Bronchial epithelial cell (primary cell): ENCODE data around the gene ARFGAP3. TPM values are rescaled to one million over a fixed set of nuclear protein-coding genes. Genes with fewer than 3 reads are reported as not detected.

Experiments used
- DNase-seq: peaks from one replicate; pipeline ENCODE4 v3.0.0-alpha.2; 2010; ENCODE audit warnings: low read depth
- FAIRE-seq: peaks from 2 replicates; lab custom pipeline; 2011; peaks lifted over from hg19 to GRCh38; lab: Jason Lieb, UNC
- H3K27me3 ChIP-seq: 2 replicates; pipeline ENCODE4 v1.5.1; 2011; ENCODE audit warnings: low read length; ENCODE audit not compliant: control insufficient read depth, insufficient read depth
- H3K36me3 ChIP-seq: 2 replicates; pipeline ENCODE4 v1.5.1; 2011; ENCODE audit warnings: low read length; ENCODE audit not compliant: control insufficient read depth, insufficient read depth
- H3K4me3 ChIP-seq: 2 replicates; pipeline ENCODE4 v1.5.1; 2011; ENCODE audit warnings: mild to moderate bottlenecking, low read depth, low read length, control low read depth
- total RNA-seq: library from RNA; depleted of rRNA; stranded (reverse); fragments of >200 nt; gene quantifications from 2 replicates; pipeline ENCODE4 v1.2.1, GENCODE V29; 2014
- TF ChIP-seq, protein P1 (sequence below): IDR thresholded peaks from 2 replicates; pipeline ENCODE4 v1.5.1; 2011; ENCODE audit warnings: mild to moderate bottlenecking, moderate library complexity, low read length, control low read depth, inconsistent platforms; ENCODE audit not compliant: insufficient read depth, severe bottlenecking

Gene ARFGAP3
- total RNA-seq, 1 donor from 2014 or later = 87.7 TPM

DNA sequence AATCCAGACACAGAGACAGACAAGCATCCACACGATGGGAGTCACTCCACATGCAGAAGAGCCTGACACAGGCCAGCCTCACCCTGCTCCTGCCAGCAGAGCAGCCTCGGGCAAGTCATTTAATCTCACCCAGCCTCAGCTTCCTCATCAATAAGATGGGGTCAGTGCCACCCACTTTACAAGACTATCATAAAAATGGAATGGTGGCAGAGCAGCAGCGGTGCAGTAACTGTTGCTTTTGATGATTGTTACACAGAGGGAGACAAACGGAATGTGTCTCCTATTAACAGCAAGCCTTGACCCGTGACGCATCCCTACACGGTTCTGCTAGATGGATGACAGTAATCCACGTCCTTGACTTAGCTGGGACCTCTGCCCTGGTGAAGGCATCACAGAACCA lies 26.0 kb upstream of the ARFGAP3 start:
- H3K4me3 ChIP-seq = no peak overlapping the region
- H3K27me3 ChIP-seq = no peaks in the 10 kb centered on the region
- peak; percentile 76 for FAIRE-seq
- H3K36me3 ChIP-seq = peaks cover 41% of the 10 kb centered on the region
- TF ChIP-seq, protein P1, sequence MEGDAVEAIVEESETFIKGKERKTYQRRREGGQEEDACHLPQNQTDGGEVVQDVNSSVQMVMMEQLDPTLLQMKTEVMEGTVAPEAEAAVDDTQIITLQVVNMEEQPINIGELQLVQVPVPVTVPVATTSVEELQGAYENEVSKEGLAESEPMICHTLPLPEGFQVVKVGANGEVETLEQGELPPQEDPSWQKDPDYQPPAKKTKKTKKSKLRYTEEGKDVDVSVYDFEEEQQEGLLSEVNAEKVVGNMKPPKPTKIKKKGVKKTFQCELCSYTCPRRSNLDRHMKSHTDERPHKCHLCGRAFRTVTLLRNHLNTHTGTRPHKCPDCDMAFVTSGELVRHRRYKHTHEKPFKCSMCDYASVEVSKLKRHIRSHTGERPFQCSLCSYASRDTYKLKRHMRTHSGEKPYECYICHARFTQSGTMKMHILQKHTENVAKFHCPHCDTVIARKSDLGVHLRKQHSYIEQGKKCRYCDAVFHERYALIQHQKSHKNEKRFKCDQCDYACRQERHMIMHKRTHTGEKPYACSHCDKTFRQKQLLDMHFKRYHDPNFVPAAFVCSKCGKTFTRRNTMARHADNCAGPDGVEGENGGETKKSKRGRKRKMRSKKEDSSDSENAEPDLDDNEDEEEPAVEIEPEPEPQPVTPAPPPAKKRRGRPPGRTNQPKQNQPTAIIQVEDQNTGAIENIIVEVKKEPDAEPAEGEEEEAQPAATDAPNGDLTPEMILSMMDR = no peak
- DNase-seq = no peak

DNA sequence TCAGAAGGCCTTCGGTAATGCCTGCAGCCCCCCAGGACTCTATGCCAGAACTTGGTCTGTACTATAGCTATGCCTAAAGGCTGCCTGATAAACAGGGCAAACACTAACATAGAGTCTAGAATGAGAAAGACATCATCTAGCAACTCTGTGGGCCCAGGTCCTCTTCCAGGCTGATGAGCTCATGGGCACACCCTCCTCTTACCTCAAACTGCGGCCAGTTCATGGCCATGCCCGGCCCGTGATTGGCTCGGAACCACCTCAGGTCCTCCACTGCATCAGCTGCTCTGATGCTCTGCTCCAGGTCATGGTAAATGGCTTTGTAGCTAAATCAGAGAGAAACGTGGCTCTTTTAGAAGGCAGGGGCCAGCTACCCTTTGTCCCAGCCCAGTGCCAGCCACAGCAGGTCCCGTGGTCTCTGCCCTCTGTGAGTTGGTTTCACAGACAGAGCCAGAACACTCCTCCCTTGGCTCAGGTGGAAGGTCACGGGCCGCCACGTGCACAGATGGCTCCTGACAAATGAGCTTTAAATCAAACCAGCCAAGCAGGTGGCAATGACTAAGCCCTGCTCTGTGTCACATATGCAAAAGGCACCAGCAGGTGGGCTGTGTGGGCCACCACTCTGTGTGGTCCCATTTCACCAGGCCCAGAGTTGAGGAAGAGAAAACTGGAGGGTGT lies 25.0 kb upstream of the ARFGAP3 start:
- FAIRE-seq = no peak

DNA sequence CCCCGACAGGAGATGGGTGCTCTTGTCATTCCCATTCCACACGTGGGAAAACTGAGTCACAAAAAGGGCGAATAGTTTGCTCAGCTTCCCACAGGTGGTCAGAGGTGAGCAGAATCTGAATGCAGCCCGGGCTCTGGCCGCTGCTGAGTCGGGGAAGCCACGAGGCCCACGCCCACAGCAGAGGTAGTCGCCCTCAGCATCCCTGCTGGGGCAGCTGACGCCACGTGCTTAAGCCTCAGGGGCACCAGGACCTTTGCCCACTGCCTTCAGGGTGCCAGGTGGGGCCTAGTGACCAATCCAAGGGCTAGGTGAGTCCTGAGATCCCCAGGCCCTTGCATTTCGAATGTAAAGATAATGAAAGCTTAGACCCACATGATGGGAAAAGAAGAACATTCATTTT lies 24.2 kb upstream of the ARFGAP3 start:
- no peak overlapping the region for H3K4me3 ChIP-seq
- no peak for FAIRE-seq
- H3K36me3 ChIP-seq = peaks cover 43% of the 10 kb centered on the region
- H3K27me3 ChIP-seq = no peaks in the 10 kb centered on the region
- TF ChIP-seq, protein P1 = no peak
- DNase-seq = no peak

More for the DNA sequence above, 25.0 kb upstream of the ARFGAP3 start:
- peaks cover 39% of the 10 kb centered on the region for H3K36me3 ChIP-seq
- TF ChIP-seq, protein P1 = no peak
- no peak for DNase-seq
- no peaks in the 10 kb centered on the region for H3K27me3 ChIP-seq
- no peak overlapping the region for H3K4me3 ChIP-seq

DNA sequence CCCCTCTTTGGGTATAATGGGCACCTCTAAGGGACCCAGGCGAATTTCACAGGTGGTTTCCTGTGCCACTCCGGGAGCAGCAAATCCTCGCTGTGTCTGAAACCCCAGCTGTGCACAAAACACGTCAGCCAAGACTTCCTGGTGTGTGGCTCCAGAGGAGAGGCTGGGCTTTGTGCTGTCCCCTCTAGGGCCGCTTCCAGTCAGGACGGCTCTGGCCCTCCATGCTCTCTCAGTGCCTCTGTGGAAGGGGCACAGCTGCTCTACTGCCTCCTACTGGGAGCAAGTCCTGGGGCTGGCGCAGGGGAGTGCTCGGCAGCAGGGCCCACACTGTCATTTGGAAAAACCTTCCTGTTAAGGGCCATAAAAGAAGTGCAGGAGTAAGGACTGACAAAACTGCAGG lies 23.7 kb upstream of the ARFGAP3 start:
- Histone ChIP-seq H3K27me3 (no peaks in the 10 kb centered on the region), H3K4me3 (no peak overlapping the region), H3K36me3 (peaks cover 46% of the 10 kb centered on the region)
- DNase-seq (no peak), FAIRE-seq (no peak)
- TF ChIP-seq, protein P1 = no peak

DNA sequence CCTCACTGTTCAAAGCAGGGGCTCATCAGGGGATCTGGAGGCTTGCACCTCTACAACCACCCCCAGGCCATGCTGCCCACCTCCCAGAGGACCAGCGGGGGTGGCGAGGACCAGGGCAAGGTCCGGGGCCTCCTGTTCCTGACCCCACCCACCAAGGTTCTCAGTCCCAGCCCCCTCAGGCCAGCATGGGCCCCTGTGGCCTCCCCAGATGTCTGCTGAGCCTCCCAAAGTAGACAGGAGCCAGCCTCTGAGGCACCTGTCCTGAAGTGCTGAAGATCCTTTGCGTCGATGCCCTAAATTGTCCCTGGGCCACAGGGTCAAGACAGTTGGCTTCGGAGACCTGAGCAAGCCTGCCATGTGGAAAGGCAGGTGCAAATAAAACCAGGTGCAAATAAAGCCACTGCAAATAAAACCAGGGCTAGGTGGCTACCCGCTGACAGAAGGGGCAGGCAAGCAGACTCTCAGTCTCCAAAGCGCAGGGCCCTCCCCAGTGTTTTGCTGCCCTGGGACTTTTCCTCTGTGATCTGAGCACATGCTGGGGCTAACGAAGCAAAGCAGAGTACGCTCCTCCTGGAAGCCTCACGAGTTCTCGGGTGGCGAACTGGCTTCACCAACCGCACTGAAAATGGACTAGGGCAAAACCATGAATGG lies 22.4 kb upstream of the ARFGAP3 start:
- no peak for FAIRE-seq
- peaks cover 47% of the 10 kb centered on the region for H3K36me3 ChIP-seq
- H3K4me3 ChIP-seq = no peak overlapping the region
- DNase-seq = no peak
- H3K27me3 ChIP-seq = no peaks in the 10 kb centered on the region
- TF ChIP-seq, protein P1 = no peak
